Measurements from ENCODE around the gene MLXIPL.
"Not testable (repeated sequence)": the region's sequence is repeated elsewhere in the genome, so short reads cannot be mapped to it uniquely, and the experiment has no call there.

GRCh38 chr7:73550093-73550492, 74.2 kb downstream of the MLXIPL start:
- not testable (repeated sequence) for TF ChIP-seq POLR2A, CTCF (IDR thresholded peaks at IDR 0.05)
